Transverse colon (tissue), 4 donors: ENCODE measurements around the gene GNG12. TPM values are rescaled to one million over a fixed set of nuclear protein-coding genes. Genes with fewer than 3 reads are reported as not detected.

Experiments used
- DNase-seq: peaks from one replicate; pipeline ENCODE4 v3.0.0-alpha.2; 2019
- H3K27ac ChIP-seq, 4 donors: fragments of 200-600 bp; sonication (generic); 2 replicates each; pipeline ENCODE4 v1.5.1; 2016 to 2018; ENCODE audit warnings: inconsistent platforms in 4 of 4
- H3K27me3 ChIP-seq: fragments of 200-600 bp; sonication (generic); 2 replicates; pipeline ENCODE4 v1.5.1; 2017; ENCODE audit warnings: inconsistent platforms
- H3K36me3 ChIP-seq, 4 donors: fragments of 200-600 bp; sonication (generic); 2 replicates each; pipeline ENCODE4 v1.5.1; 2017 to 2019; ENCODE audit warnings: inconsistent platforms in 4 of 4
- H3K4me1 ChIP-seq, 4 donors: fragments of 200-600 bp; sonication (generic); 2 replicates each; pipeline ENCODE4 v1.5.1; 2017 to 2020; ENCODE audit warnings: inconsistent platforms in 4 of 4
- H3K4me3 ChIP-seq, 4 donors: fragments of 200-600 bp; sonication (generic); 1 replicate in 1 of 4; 2 replicates in 3 of 4; pipeline versions ENCODE4 v1.5.1 to v1.6.1; 2017 to 2019; ENCODE audit warnings: inconsistent platforms in 4 of 4
- H3K9me3 ChIP-seq, 2 donors: fragments of 200-600 bp; sonication (generic); 2 replicates each; pipeline ENCODE4 v1.5.1; 2017 to 2019; ENCODE audit warnings: inconsistent platforms in 2 of 2
- CTCF ChIP-seq, 5 experiments: fragments of 200-600 bp in 3 of 5; fragments of 450-650 bp in 2 of 5; sonication (generic) in 3 of 5; IDR thresholded peaks; 1 replicate in 2 of 5; 2 replicates in 3 of 5; pipeline ENCODE4 v1.5.1; 2016 to 2017; ENCODE audit warnings: antibody characterized with exemption in 5 of 5, inconsistent platforms in 3 of 5, mild to moderate bottlenecking in 2 of 5, moderate library complexity in 1 of 5
- EP300 ChIP-seq: sonication (generic); formaldehyde crosslinking; IDR thresholded peaks from one replicate; pipeline ENCODE4 v1.6.1; 2017; ENCODE audit warnings: antibody characterized with exemption, low read depth
- POLR2A ChIP-seq: fragments of 450-650 bp; IDR thresholded peaks from one replicate; pipeline ENCODE4 v1.6.1; 2016; ENCODE audit warnings: antibody characterized with exemption, mild to moderate bottlenecking, moderate library complexity
- POLR2AphosphoS5 ChIP-seq, 3 donors: sonication (generic); formaldehyde crosslinking; IDR thresholded peaks; one replicate each; pipeline ENCODE4 v1.6.1; 2016; ENCODE audit warnings: antibody characterized with exemption in 3 of 3
- WGBS, 2 donors: methylation state at CpG; one replicate each; pipeline ENCODE4 v1.1.5; 2018; ENCODE audit warnings: low coverage in 1 of 2; 5-methylcytosine and 5-hydroxymethylcytosine counted together
- in situ Hi-C, 4 donors: fragments of 200-750 bp; cut with MboI; loops; one replicate each; pipeline versions ENCODE4 v1.15.0 to v1.15.1; 2017; ENCODE audit warnings: low sequenced_read_pairs in 3 of 4, low pct_ligation_motif_present in 1 of 4, low pct_unique_long_range_greater_than_20kb in 1 of 4
- intact Hi-C: fragments of 100-400 bp; cut with DNase I; formaldehyde crosslinking; loops from one replicate; pipeline ENCODE4 v1.15.1; 2023; ENCODE audit warnings: low total_unique reads
- total RNA-seq, 4 donors: library from RNA; depleted of rRNA; stranded (reverse); fragments of >200 nt; gene quantifications; one replicate each; pipeline ENCODE4 v1.1.0, GENCODE V29; 2016

The GNG12 gene
- total RNA-seq, 4 donors from 2014 or later = 19.1 to 180 (median 112) TPM

- Histone ChIP-seq H3K9me3 (no peaks in the 10 kb centered on the region), H3K36me3 (no peaks in the 10 kb centered on the region), H3K4me3 (no peak overlapping the region), H3K27ac (no peak overlapping the region), H3K27me3 (no peaks in the 10 kb centered on the region), H3K4me1 (peaks cover 0 to 7% (median under 1%) of the 10 kb centered on the region in 4 donors)
- TF ChIP-seq EP300 (no peak), POLR2A (no peak), POLR2AphosphoS5 (IDR thresholded peaks at IDR 0.05) (no peak), CTCF (IDR thresholded peaks at IDR 0.05) (no peak)
- in situ Hi-C loops = loop anchor here in 2 of 4 donors (10.0 kb wide), 3 partner anchors 73 to 343 kb away; no protein-coding TSS in a partner anchor
- no peak for DNase-seq
- 19 to 56% methylated on average over 1 of the region's 1 CpG for WGBS, 2 donors
- intact Hi-C loops = loop anchor here (5.0 kb wide), 1 partner anchor 351 kb away; no protein-coding TSS in a partner anchor
Observed at GRCh38 chr1:67771749-67772148, 61.5 kb downstream of the GNG12 start.

GRCh38 chr1:67771152-67771551 is 62.1 kb downstream of the GNG12 start:
- intact Hi-C loops = loop anchor here (5.0 kb wide), 1 partner anchor 351 kb away; no protein-coding TSS in a partner anchor
- H3K27me3 ChIP-seq = no peaks in the 10 kb centered on the region
- in situ Hi-C loops = loop anchor here in 2 of 4 donors (10.0 kb wide), 3 partner anchors 74 to 344 kb away; no protein-coding TSS in a partner anchor
- peaks cover 0 to 12% (median 3%) of the 10 kb centered on the region in 4 donors for H3K4me1 ChIP-seq
- H3K36me3 ChIP-seq = no peaks in the 10 kb centered on the region
- TF ChIP-seq CTCF (IDR thresholded peaks at IDR 0.05) (peak in 2 of 5 experiments; percentile 9), EP300 (no peak), POLR2A (no peak), POLR2AphosphoS5 (IDR thresholded peaks at IDR 0.05) (no peak)
- no peak overlapping the region for H3K4me3 ChIP-seq
- 90 to 100% methylated on average over 3 to 6 of the region's 6 CpGs for WGBS, 2 donors
- H3K27ac ChIP-seq = no peak overlapping the region
- no peaks in the 10 kb centered on the region for H3K9me3 ChIP-seq
- DNase-seq = no peak

GRCh38 chr1:67769633-67770256 is 63.5 kb downstream of the GNG12 start:
- Histone ChIP-seq H3K4me3 (no peak overlapping the region), H3K27me3 (no peaks in the 10 kb centered on the region), H3K9me3 (no peaks in the 10 kb centered on the region), H3K4me1 (peaks cover 0 to 25% (median 3%) of the 10 kb centered on the region in 4 donors), H3K36me3 (no peaks in the 10 kb centered on the region), H3K27ac (no peak overlapping the region)
- intact Hi-C loops = loop anchor here (5.0 kb wide), 2 partner anchors 63 to 353 kb away; partner anchors contain the start of gene GNG12
- 63 to 75% methylated on average over 4 to 6 of the region's 6 CpGs for WGBS, 2 donors
- TF ChIP-seq EP300 (no peak), CTCF (IDR thresholded peaks at IDR 0.05) (no peak), POLR2A (no peak)
- no peak for DNase-seq
- in situ Hi-C loops = loop anchor here (10.0 kb wide), 6 partner anchors 55 to 345 kb away; no protein-coding TSS in a partner anchor

- WGBS, 2 donors = 80 to 100% methylated on average over 1 of the region's 1 CpG
- intact Hi-C loops (loop anchor here (5.0 kb wide), 1 partner anchor 64 kb away; the partner anchor contains the start of gene GNG12), in situ Hi-C loops (loop anchor here (10.0 kb wide), 4 partner anchors 56 to 346 kb away; no protein-coding TSS in a partner anchor)
- peaks cover 0 to 34% (median 3%) of the 10 kb centered on the region in 4 donors for H3K4me1 ChIP-seq
- no peaks in the 10 kb centered on the region for H3K36me3 ChIP-seq
- H3K4me3 ChIP-seq = no peak overlapping the region
- no peaks in the 10 kb centered on the region for H3K27me3 ChIP-seq
- TF ChIP-seq CTCF (IDR thresholded peaks at IDR 0.05) (no peak), POLR2A (no peak)
- no peak for DNase-seq
- H3K27ac ChIP-seq = no peak overlapping the region
- H3K9me3 ChIP-seq = no peaks in the 10 kb centered on the region
Observed at GRCh38 chr1:67768480-67768879, 64.8 kb downstream of the GNG12 start.
